ENCODE measurements around the gene PYROXD2. TPM values are rescaled to one million over a fixed set of nuclear protein-coding genes. Genes with fewer than 3 reads are reported as not detected.

PYROXD2 gene
- total RNA-seq, 1 donor from 2014 or later, result 5.5 TPM

GRCh38 chr10:98419469-98420261 is 4.7 kb upstream of the PYROXD2 start:
- no peak overlapping the region for H3K27ac Mint-ChIP-seq (ENCODE audit: unreplicated experiment)
- no peaks in the 10 kb centered on the region for H3K36me3 Mint-ChIP-seq (ENCODE audit: unreplicated experiment)
- H3K4me3 Mint-ChIP-seq (ENCODE audit: unreplicated experiment), result no peak overlapping the region
- H3K9me3 Mint-ChIP-seq (ENCODE audit: unreplicated experiment), result peaks cover 2% of the 10 kb centered on the region
- peaks cover 4% of the 10 kb centered on the region for H3K4me1 Mint-ChIP-seq (ENCODE audit: low read depth, unreplicated experiment)
- no peak for TF ChIP-seq CTCF (IDR thresholded peaks at IDR 0.05; ENCODE audit: partially characterized antibody, unreplicated experiment)
- no peak for DNase-seq
- peaks cover 2% of the 10 kb centered on the region for H3K27me3 Mint-ChIP-seq (ENCODE audit: unreplicated experiment)

- no peaks in the 10 kb centered on the region for H3K36me3 Mint-ChIP-seq (ENCODE audit: unreplicated experiment)
- H3K4me3 Mint-ChIP-seq (ENCODE audit: unreplicated experiment), result no peak overlapping the region
- peaks cover 5% of the 10 kb centered on the region for H3K27me3 Mint-ChIP-seq (ENCODE audit: unreplicated experiment)
- peaks cover 4% of the 10 kb centered on the region for H3K4me1 Mint-ChIP-seq (ENCODE audit: low read depth, unreplicated experiment)
- no peak for DNase-seq
- no peak overlapping the region for H3K27ac Mint-ChIP-seq (ENCODE audit: unreplicated experiment)
- H3K9me3 Mint-ChIP-seq (ENCODE audit: unreplicated experiment), result peaks cover 2% of the 10 kb centered on the region
- TF ChIP-seq CTCF (IDR thresholded peaks at IDR 0.05; ENCODE audit: partially characterized antibody, unreplicated experiment), result no peak
These were observed 3.9 kb upstream of the PYROXD2 start for GRCh38 chr10:98418665-98419468.

DNA sequence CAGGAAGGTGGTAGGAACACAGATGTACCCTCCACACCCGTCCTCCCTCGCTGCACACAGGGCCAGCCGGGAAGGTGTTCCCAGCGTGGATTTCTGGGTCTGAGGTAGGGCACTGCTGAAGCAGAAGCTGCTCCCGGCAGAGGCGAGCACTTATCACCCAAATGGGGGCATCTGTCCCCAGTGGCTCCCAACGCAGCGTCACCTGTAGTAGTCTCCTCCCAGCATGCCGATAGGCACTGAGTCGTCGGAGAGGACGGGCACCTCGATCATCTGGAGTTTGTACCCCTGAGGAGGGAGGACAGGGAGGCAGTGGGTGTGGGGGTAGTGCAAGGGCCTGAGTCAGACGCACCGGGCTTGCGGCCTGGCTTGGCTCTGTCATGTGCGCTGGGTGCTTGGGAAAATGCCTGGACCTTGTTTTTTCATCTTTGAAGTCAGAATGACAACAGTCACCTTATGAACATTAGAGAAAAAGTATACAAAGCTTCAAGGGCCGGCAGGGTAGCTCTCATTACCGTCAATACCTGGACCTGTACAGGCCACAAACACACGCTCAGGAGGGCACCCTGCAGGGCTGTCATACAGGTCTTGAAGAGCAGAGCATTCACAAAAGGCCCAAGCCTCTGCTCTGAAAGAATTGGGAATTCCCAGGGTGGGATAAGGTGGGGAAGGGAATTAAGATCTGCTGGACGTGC is 3.1 kb upstream of the PYROXD2 start:
- peaks cover 2% of the 10 kb centered on the region for H3K9me3 Mint-ChIP-seq (ENCODE audit: unreplicated experiment)
- no peaks in the 10 kb centered on the region for H3K36me3 Mint-ChIP-seq (ENCODE audit: unreplicated experiment)
- no peak overlapping the region for H3K27ac Mint-ChIP-seq (ENCODE audit: unreplicated experiment)
- DNase-seq, result no peak
- no peak overlapping the region for H3K4me3 Mint-ChIP-seq (ENCODE audit: unreplicated experiment)
- TF ChIP-seq CTCF (IDR thresholded peaks at IDR 0.05; ENCODE audit: partially characterized antibody, unreplicated experiment), result no peak
- peaks cover 5% of the 10 kb centered on the region for H3K27me3 Mint-ChIP-seq (ENCODE audit: unreplicated experiment)
- H3K4me1 Mint-ChIP-seq (ENCODE audit: low read depth, unreplicated experiment), result peaks cover 4% of the 10 kb centered on the region

DNA sequence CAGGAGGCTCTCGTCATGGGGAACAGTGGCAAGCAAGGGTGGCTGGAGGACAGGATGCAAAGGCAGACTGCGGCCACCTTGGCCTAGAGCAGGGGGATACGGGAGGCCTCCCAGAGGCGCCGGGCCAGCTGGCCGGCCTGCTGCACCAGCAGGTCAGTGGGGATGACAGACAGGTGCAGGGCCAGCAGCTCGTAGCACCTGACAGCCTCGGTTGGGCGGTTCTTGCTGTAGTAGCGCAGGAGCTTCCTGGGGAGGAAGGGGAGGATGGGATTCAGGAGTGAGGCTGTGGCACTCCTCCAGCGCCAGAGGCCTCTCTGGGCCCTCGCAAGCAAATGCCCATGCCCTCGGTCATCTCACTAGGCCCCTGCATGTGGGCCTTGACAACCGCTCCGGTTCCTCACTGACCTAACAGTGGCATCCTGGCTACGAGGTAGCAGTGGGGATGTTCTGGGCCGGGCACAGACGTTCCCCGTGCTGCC is 2.5 kb upstream of the PYROXD2 start:
- no peak for TF ChIP-seq CTCF (IDR thresholded peaks at IDR 0.05; ENCODE audit: partially characterized antibody, unreplicated experiment)
- no peak overlapping the region for H3K27ac Mint-ChIP-seq (ENCODE audit: unreplicated experiment)
- H3K27me3 Mint-ChIP-seq (ENCODE audit: unreplicated experiment), result peaks cover 5% of the 10 kb centered on the region
- no peak for DNase-seq
- H3K36me3 Mint-ChIP-seq (ENCODE audit: unreplicated experiment), result no peaks in the 10 kb centered on the region
- H3K4me1 Mint-ChIP-seq (ENCODE audit: low read depth, unreplicated experiment), result peaks cover 4% of the 10 kb centered on the region
- H3K4me3 Mint-ChIP-seq (ENCODE audit: unreplicated experiment), result no peak overlapping the region
- peaks cover 2% of the 10 kb centered on the region for H3K9me3 Mint-ChIP-seq (ENCODE audit: unreplicated experiment)

Data from glutamatergic neuron (in vitro differentiated cells).